Panc1 (cell line): ENCODE measurements around the gene RASGRP2. TPM values are rescaled to one million over a fixed set of nuclear protein-coding genes. Genes with fewer than 3 reads are reported as not detected.

Experiments
- ATAC-seq: fragments of 200-7000 bp; cut with Tn5 transposase; 2 replicates; pipeline ENCODE4 v1.9.1; 2020; ENCODE audit warnings: mild to moderate bottlenecking, moderate library complexity
- BruUV-seq: library from RNA; stranded (reverse); fragments of 400-500 nt; replicated peaks from 2 replicates; lab custom pipeline; 2021; lab: Mats Ljungman, UMichigan
- CTCF ChIA-PET: fragments of 300-600 bp; sonication (Branson Sonifier 250); formaldehyde crosslinking; loops from one replicate; lab custom pipeline; 2022; ENCODE audit warnings: antibody characterized with exemption; lab: Charles Lee
- POLR2A ChIA-PET: fragments of 300-600 bp; sonication (Branson Sonifier 250); formaldehyde crosslinking; loops from one replicate; lab custom pipeline; 2022; ENCODE audit warnings: antibody characterized with exemption; lab: Charles Lee
- DNase-seq: peaks from one replicate; pipeline ENCODE4 v3.0.0-alpha.2; 2010; ENCODE audit warnings: low read depth, low spot score
- H3K27ac ChIP-seq: 2 replicates; pipeline ENCODE4 v1.5.1; 2011; ENCODE audit warnings: mild to moderate bottlenecking, low read length, inconsistent platforms
- H3K27me3 ChIP-seq: fragments of 200-500 bp; sonication (Bioruptor generic); 2 replicates; pipeline ENCODE4 v1.6.0; 2014; ENCODE audit warnings: low read length, inconsistent platforms; ENCODE audit not compliant: control insufficient read depth, insufficient read depth
- H3K36me3 ChIP-seq: fragments of 200-500 bp; sonication (Bioruptor generic); 2 replicates; pipeline ENCODE4 v1.5.1; 2014; ENCODE audit warnings: inconsistent platforms, mild to moderate bottlenecking, low read length, moderate library complexity; ENCODE audit not compliant: control insufficient read depth, insufficient read depth
- H3K4me1 ChIP-seq: 2 replicates; pipeline ENCODE4 v1.5.1; 2011; ENCODE audit warnings: inconsistent platforms, mild to moderate bottlenecking, low read length, moderate library complexity; ENCODE audit not compliant: control insufficient read depth, insufficient read depth
- H3K4me3 ChIP-seq, 2 experiments: 2 replicates each; pipeline ENCODE4 v1.5.1; 2011 to 2012; ENCODE audit warnings: low read depth in 2 of 2, low read length in 2 of 2, mild to moderate bottlenecking in 2 of 2, inconsistent platforms in 1 of 2, moderate library complexity in 1 of 2
- H3K9me3 ChIP-seq: fragments of 200-500 bp; sonication (Bioruptor generic); 2 replicates; pipeline ENCODE4 v1.5.1; 2014; ENCODE audit warnings: low read depth, mild to moderate bottlenecking, inconsistent platforms, low read length, moderate library complexity; ENCODE audit not compliant: control insufficient read depth, insufficient read depth
- POLR2AphosphoS5 ChIP-seq: IDR thresholded peaks from 2 replicates; pipeline ENCODE4 v1.6.1; 2012; ENCODE audit warnings: mild to moderate bottlenecking, low read depth, low read length, moderate library complexity
- SIN3A ChIP-seq: IDR thresholded peaks from 2 replicates; pipeline ENCODE4 v1.6.1; 2012; ENCODE audit warnings: low read depth, mild to moderate bottlenecking, low read length, moderate library complexity, borderline replicate concordance; ENCODE audit not compliant: insufficient read depth
- TCF7L2 ChIP-seq: IDR thresholded peaks from 2 replicates; pipeline ENCODE4 v1.6.1; 2011; ENCODE audit warnings: mild to moderate bottlenecking, low read depth, low read length, inconsistent platforms
- in situ Hi-C: cut with HindIII; loops from 2 replicates; pipeline ENCODE4 v1.10.0; 2016; ENCODE audit warnings: low sequenced_read_pairs, low pct_unique_long_range_greater_than_20kb
- intact Hi-C: fragments of 100-400 bp; cut with micrococcal nuclease; formaldehyde crosslinking; loops from one replicate; pipeline ENCODE4 v1.10.0; 2022; ENCODE audit not compliant: unreplicated experiment
- total RNA-seq: library from RNA; stranded (reverse); gene quantifications from one replicate; pipeline ENCODE4 v1.2.1, GENCODE V29; 2021; ENCODE audit not compliant: unreplicated experiment
- TF ChIP-seq, protein P1 (sequence below), 2 experiments: IDR thresholded peaks; 2 replicates each; pipeline ENCODE4 v1.6.1; 2011 to 2012; ENCODE audit warnings: low read depth in 2 of 2, control low read depth in 1 of 2, low read length in 1 of 2, mild to moderate bottlenecking in 1 of 2, moderate library complexity in 1 of 2; ENCODE audit not compliant: insufficient read depth in 1 of 2
- TF ChIP-seq, protein P2 (sequence below): fragments of 450-650 bp; IDR thresholded peaks from 2 replicates; pipeline ENCODE4 v1.5.1; 2017; ENCODE audit warnings: mild to moderate bottlenecking

The RASGRP2 gene
- total RNA-seq, 1 experiment from 2014 or later: 3.7 TPM

DNA sequence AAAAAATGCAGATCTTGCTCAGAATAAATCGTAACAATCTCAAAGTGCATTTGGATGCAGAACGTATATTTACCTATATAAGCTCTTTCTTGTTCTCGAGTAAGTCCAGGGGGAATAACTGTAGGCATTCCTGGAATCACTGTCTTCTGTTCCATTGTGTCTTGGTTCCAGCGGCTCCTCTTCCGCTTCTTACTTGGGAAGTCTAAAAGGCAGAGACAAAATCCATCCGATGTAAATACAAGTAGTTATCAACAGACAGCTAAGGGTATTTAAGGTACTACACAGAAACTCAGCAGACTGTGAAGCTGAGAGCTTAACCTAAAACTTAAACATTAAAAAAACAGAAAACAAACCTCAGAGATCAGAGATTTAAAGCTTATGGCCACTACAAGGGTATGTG, 32.5 kb upstream of the RASGRP2 start:
- H3K9me3 ChIP-seq: no peaks in the 10 kb centered on the region
- intact Hi-C loops: no loop called here
- no peak for ATAC-seq
- no peak for DNase-seq
- POLR2A ChIA-PET: interaction anchor here (0.7 kb wide), 1 partner anchor 422 kb away, joined by 3 read pairs; no protein-coding TSS in a partner anchor
- no TSS peak for BruUV-seq
- peaks cover 56% of the 10 kb centered on the region for H3K36me3 ChIP-seq
- CTCF ChIA-PET: interaction anchor here (0.6 kb wide), 1 partner anchor 68 kb away, joined by 3 read pairs; the partner anchor contains the start of gene CDC42BPG
- TF ChIP-seq, protein P1, sequence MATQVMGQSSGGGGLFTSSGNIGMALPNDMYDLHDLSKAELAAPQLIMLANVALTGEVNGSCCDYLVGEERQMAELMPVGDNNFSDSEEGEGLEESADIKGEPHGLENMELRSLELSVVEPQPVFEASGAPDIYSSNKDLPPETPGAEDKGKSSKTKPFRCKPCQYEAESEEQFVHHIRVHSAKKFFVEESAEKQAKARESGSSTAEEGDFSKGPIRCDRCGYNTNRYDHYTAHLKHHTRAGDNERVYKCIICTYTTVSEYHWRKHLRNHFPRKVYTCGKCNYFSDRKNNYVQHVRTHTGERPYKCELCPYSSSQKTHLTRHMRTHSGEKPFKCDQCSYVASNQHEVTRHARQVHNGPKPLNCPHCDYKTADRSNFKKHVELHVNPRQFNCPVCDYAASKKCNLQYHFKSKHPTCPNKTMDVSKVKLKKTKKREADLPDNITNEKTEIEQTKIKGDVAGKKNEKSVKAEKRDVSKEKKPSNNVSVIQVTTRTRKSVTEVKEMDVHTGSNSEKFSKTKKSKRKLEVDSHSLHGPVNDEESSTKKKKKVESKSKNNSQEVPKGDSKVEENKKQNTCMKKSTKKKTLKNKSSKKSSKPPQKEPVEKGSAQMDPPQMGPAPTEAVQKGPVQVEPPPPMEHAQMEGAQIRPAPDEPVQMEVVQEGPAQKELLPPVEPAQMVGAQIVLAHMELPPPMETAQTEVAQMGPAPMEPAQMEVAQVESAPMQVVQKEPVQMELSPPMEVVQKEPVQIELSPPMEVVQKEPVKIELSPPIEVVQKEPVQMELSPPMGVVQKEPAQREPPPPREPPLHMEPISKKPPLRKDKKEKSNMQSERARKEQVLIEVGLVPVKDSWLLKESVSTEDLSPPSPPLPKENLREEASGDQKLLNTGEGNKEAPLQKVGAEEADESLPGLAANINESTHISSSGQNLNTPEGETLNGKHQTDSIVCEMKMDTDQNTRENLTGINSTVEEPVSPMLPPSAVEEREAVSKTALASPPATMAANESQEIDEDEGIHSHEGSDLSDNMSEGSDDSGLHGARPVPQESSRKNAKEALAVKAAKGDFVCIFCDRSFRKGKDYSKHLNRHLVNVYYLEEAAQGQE (IDR thresholded peaks at IDR 0.05; ENCODE audit: insufficient read depth in 1 of 2, low read depth in 2 of 2, low read length in 1 of 2): no peak
- TF ChIP-seq SIN3A: no peak
- TF ChIP-seq, protein P2, sequence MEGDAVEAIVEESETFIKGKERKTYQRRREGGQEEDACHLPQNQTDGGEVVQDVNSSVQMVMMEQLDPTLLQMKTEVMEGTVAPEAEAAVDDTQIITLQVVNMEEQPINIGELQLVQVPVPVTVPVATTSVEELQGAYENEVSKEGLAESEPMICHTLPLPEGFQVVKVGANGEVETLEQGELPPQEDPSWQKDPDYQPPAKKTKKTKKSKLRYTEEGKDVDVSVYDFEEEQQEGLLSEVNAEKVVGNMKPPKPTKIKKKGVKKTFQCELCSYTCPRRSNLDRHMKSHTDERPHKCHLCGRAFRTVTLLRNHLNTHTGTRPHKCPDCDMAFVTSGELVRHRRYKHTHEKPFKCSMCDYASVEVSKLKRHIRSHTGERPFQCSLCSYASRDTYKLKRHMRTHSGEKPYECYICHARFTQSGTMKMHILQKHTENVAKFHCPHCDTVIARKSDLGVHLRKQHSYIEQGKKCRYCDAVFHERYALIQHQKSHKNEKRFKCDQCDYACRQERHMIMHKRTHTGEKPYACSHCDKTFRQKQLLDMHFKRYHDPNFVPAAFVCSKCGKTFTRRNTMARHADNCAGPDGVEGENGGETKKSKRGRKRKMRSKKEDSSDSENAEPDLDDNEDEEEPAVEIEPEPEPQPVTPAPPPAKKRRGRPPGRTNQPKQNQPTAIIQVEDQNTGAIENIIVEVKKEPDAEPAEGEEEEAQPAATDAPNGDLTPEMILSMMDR: no peak
- no peak for TF ChIP-seq TCF7L2
- 0 out of 2 replicates have a peak, but pooled peaks have one; percentile 20 for TF ChIP-seq POLR2AphosphoS5
- peak overlapping the region; percentile 88 for H3K27ac ChIP-seq
- no peaks in the 10 kb centered on the region for H3K27me3 ChIP-seq
- peak overlapping the region; percentile 88 to 92 for H3K4me3 ChIP-seq
- in situ Hi-C loops: no loop called here
- H3K4me1 ChIP-seq: peaks cover 16% of the 10 kb centered on the region

DNA sequence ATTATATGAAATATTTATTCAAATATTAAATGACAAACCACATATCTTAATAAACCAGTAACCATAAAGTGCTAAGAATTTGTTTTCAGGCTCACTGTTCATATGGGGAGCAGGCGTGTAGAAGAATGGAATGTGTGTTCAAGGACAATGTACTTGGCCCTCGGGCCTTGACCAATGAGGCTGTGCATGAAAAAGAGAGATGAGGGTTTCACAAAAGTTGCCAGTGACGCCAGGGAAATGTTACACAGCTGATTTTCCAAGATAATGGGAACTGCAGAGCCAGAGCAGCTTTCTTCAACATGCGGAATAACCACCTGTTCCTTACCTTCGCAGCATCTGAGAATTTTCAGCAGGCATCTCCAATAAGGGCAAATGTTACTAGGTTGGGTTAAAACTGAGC, 30.2 kb upstream of the RASGRP2 start:
- H3K27me3 ChIP-seq: no peaks in the 10 kb centered on the region
- in situ Hi-C loops: no loop called here
- no peaks in the 10 kb centered on the region for H3K9me3 ChIP-seq
- H3K4me3 ChIP-seq: no peak overlapping the region
- BruUV-seq: no TSS peak
- no peak for ATAC-seq
- intact Hi-C loops: no loop called here
- H3K4me1 ChIP-seq: peaks cover 13% of the 10 kb centered on the region
- DNase-seq: no peak
- CTCF ChIA-PET: no interaction called here
- peaks cover 78% of the 10 kb centered on the region for H3K36me3 ChIP-seq
- POLR2A ChIA-PET: interaction anchor here (0.7 kb wide), 1 partner anchor 392 kb away, joined by 7 read pairs; no protein-coding TSS in a partner anchor
- no peak for TF ChIP-seq POLR2AphosphoS5
- TF ChIP-seq SIN3A: no peak
- TF ChIP-seq, protein P2: no peak
- TF ChIP-seq, protein P1 (IDR thresholded peaks at IDR 0.05; ENCODE audit: insufficient read depth in 1 of 2, low read depth in 2 of 2, low read length in 1 of 2): no peak
- no peak for TF ChIP-seq TCF7L2
- H3K27ac ChIP-seq: no peak overlapping the region
